ENCODE results near the gene PLCD1.

GRCh38 chr3:38039101-38039898, 9.9 kb upstream of the PLCD1 start, which contains the start of gene DLEC1:
- TF ChIP-seq CTCF (conservative IDR thresholded peaks at IDR 0.05) = no peak
- no peak for TF ChIP-seq EZH2 (IDR thresholded peaks at IDR 0.05; ENCODE audit: low read depth)
